Measurements from ENCODE around the gene GATAD2A. TPM values are rescaled to one million over a fixed set of nuclear protein-coding genes. Genes with fewer than 3 reads are reported as not detected.

Gene GATAD2A
- total and polyA plus RNA-seq, 2 of the 13 experiments (the other 11 are each of a cell fraction or from before 2014, with no cell fraction given), result 16.8 to 28.6 TPM

- Histone ChIP-seq H3K9ac (ENCODE audit: insufficient read depth, low read depth, low read length) (peak overlapping the region; percentile 89), H2AFZ (ENCODE audit: low read length) (no peak overlapping the region), H3K4me1 (ENCODE audit: insufficient read depth, low read length) (peaks cover 65% of the 10 kb centered on the region), H3K36me3 (replicated peaks in 1 of 2; ENCODE audit: control insufficient read depth in 1 of 2, insufficient read depth in 2 of 2, low read length in 2 of 2) (no peaks in the 10 kb centered on the region), H3K9me3 (ENCODE audit: low read length) (no peaks in the 10 kb centered on the region), H3K27me3 (ENCODE audit: control insufficient read depth in 1 of 2, insufficient read depth in 2 of 2, low read length in 2 of 2) (no peaks in the 10 kb centered on the region; a peak in 1 of 5 replicates), H4K20me1 (ENCODE audit: insufficient read depth, low read length) (no peaks in the 10 kb centered on the region), H3K4me3 (replicated peaks in 1 of 3; ENCODE audit: insufficient read depth in 1 of 3, low read depth in 2 of 3, low read length in 3 of 3) (peak overlapping the region; percentile 49 to 87 (median 75); a peak in 5 of 6 replicates), H3K4me2 (ENCODE audit: low read depth, low read length) (peak overlapping the region; percentile 82), H3K79me2 (ENCODE audit: insufficient read depth, low read length) (peaks cover 36% of the 10 kb centered on the region), H3K27ac (ENCODE audit: extremely low read length, insufficient read depth, low read length) (peak overlapping the region; percentile 86)
- ChIA-PET POLR2A (interaction anchor here (0.7 to 1.6 kb wide), 9 partner anchors 10 to 258 kb away, joined by 3 to 24 read pairs (median 3); partner anchors contain the start of genes GATAD2A, GMIP and NDUFA13), CTCF (ENCODE audit: low intra/inter-chr PET ratio, low total read pairs) (no interaction called here)
- intact Hi-C loops (cut with micrococcal nuclease; ENCODE audit: unreplicated experiment), result loop anchor here (1.0 kb wide), 2 partner anchors 8 to 19 kb away; no protein-coding TSS in a partner anchor
- FAIRE-seq, result peak; percentile 92
- ATAC-seq, result peak; percentile 96
- in situ Hi-C loops (cut with HindIII; ENCODE audit: extremely low pct_ligation_motif_present, low pct_unique_long_range_greater_than_20kb), result no loop called here
- WGBS (ENCODE audit: low lambda C conversion rate), result 42% methylated on average over 27 of the region's 75 CpGs
- BruUV-seq (replicated peaks), result no TSS peak
- peak; percentile 99 for DNase-seq (ENCODE audit: low spot score)
- TF ChIP-seq ZNF121 (CRISPR knock-in tag; IDR thresholded peaks at IDR 0.05), result no peak
- TF ChIP-seq SP1 (IDR thresholded peaks at IDR 0.05), result peak; percentile 94; the same call in 1 of the 2 replicates
- TF ChIP-seq SP1 (CRISPR knock-in tag; IDR thresholded peaks at IDR 0.05), result peak; percentile 98
- no peak for TF ChIP-seq SRY (CRISPR knock-in tag; IDR thresholded peaks at IDR 0.05)
- TF ChIP-seq SALL2 (CRISPR knock-in tag; IDR thresholded peaks at IDR 0.05), result 0 out of 2 replicates have a peak, but pooled peaks have one; percentile 42
- 0 out of 2 replicates have a peak, but pooled peaks have one; percentile 30 for TF ChIP-seq ZNF160 (CRISPR knock-in tag; IDR thresholded peaks at IDR 0.05)
- TF ChIP-seq CAMTA2 (CRISPR knock-in tag; IDR thresholded peaks at IDR 0.05; ENCODE audit: borderline replicate concordance), result no peak
- TF ChIP-seq CHD4 (IDR thresholded peaks at IDR 0.05; ENCODE audit: borderline replicate concordance, low read length), result no peak
- TF ChIP-seq, protein P1, sequence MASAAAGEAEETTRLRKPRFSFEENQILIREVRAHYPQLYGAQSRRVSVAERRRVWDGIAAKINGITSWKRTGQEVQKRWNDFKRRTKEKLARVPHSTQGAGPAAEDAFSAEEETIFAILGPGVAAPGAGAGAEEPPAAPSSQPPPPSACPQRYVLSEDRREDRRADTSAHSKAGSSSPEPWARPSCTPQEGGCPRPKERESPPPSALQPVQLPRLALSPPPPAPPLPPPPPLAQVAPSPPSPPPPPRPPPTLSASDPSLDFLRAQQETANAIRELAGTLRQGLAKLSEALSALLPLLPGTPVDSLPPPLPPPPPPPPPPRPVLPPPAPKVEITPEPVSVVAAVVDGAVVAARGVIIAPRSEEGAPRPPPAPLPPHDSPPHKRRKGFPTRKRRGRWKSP (CRISPR knock-in tag; IDR thresholded peaks at IDR 0.05), result peak; percentile 6; the same call in 1 of the 2 replicates
- no peak for TF ChIP-seq ZNF382 (CRISPR knock-in tag; IDR thresholded peaks at IDR 0.05; ENCODE audit: borderline replicate concordance)
- TF ChIP-seq EP300 (IDR thresholded peaks at IDR 0.05; ENCODE audit: low read depth in 2 of 2, low read length in 2 of 2), result peak in 1 of 2 experiments; percentile 65; a peak in 1 of 4 replicates
- no peak for TF ChIP-seq EP300 (CRISPR knock-in tag; IDR thresholded peaks at IDR 0.05; ENCODE audit: borderline replicate concordance)
- TF ChIP-seq ZNF83 (CRISPR knock-in tag; IDR thresholded peaks at IDR 0.05; ENCODE audit: borderline replicate concordance), result no peak
- 0 out of 2 replicates have a peak, but pooled peaks have one; percentile 23 for TF ChIP-seq ZNF547 (CRISPR knock-in tag; IDR thresholded peaks at IDR 0.05)
- TF ChIP-seq NR2F6 (IDR thresholded peaks at IDR 0.05), result no peak
- no peak; the same call in 1 of the 2 replicates for TF ChIP-seq NR2F6 (CRISPR knock-in tag; IDR thresholded peaks at IDR 0.05)
- TF ChIP-seq, protein P2, sequence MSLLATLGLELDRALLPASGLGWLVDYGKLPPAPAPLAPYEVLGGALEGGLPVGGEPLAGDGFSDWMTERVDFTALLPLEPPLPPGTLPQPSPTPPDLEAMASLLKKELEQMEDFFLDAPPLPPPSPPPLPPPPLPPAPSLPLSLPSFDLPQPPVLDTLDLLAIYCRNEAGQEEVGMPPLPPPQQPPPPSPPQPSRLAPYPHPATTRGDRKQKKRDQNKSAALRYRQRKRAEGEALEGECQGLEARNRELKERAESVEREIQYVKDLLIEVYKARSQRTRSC (CRISPR knock-in tag; IDR thresholded peaks at IDR 0.05; ENCODE audit: low read depth), result no peak
- no peak for TF ChIP-seq ZNF451 (CRISPR knock-in tag; IDR thresholded peaks at IDR 0.05)
- TF ChIP-seq SALL1 (CRISPR knock-in tag; IDR thresholded peaks at IDR 0.05), result peak; percentile 10; the same call in 1 of the 2 replicates
- no peak for TF ChIP-seq TOE1 (CRISPR knock-in tag; IDR thresholded peaks at IDR 0.05)
- peak; percentile 59; the same call in 1 of the 2 replicates for TF ChIP-seq E2F5 (CRISPR knock-in tag; conservative IDR thresholded peaks at IDR 0.05)
- no peak for TF ChIP-seq ZNF704 (CRISPR knock-in tag; IDR thresholded peaks at IDR 0.05; ENCODE audit: borderline replicate concordance)
These were observed 20.2 kb upstream of the GATAD2A start for GRCh38 chr19:19385131-19385895.
